Endometrial microvascular endothelial cells (primary cell): ENCODE data around the gene PSMF1. TPM values are rescaled to one million over a fixed set of nuclear protein-coding genes. Genes with fewer than 3 reads are reported as not detected.
"Not testable (repeated sequence)": the region's sequence is repeated elsewhere in the genome, so short reads cannot be mapped to it uniquely, and the experiment has no call there.

ENCODE experiments used
- in situ Hi-C: cut with HindIII; loops from 2 replicates; pipeline ENCODE4 v1.10.0; 2017; ENCODE audit warnings: low sequenced_read_pairs, low pct_unique_long_range_greater_than_20kb; ENCODE audit errors: inconsistent ontology term
- total RNA-seq: library from RNA; depleted of rRNA; stranded (reverse); fragments of >200 nt; gene quantifications from one replicate; pipeline ENCODE4 v1.2.3, GENCODE V29; 2015; ENCODE audit errors: inconsistent ontology term

The PSMF1 gene
- total RNA-seq, 1 donor from 2014 or later: 198 TPM

- in situ Hi-C loops: no loop called here
Observed at GRCh38 chr20:1205802-1206201, 87.4 kb downstream of the PSMF1 start.

DNA sequence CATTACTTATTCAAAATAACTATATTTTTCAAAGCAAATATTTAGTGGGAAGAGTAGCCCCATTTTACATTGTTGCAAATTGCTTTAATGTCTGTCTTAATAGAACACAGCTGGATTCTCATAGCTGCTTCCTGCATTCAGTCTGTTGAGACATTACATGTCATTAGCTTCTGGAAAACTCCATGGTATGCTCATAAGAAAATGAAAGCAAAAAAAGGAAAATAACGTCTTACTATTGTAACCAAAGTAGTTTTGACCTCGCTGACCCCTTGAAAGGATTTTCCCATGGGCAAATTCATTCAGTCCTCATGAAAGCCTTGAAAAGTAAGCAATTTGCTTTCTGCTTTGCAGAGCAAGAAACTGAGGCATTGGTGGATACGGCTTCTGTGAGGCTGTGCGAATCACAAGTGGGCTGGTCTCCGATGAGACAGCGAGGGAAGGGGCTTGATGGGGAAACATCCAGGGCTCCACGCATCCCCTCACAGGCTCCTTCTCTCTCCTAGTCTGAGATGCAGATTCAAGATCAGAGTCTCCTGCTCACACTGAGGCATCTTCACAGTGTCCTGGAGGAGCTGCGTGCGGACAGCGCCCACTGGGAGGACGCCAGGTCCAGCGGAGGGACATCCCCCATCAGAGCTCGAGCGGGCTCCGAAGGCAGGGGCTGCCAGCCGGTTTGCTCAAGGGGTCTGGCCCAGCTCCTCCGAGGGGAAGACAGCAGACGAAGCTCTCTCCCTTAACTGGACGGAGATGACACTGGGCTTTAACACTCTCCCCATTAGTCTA, 88.2 kb downstream of the PSMF1 start:
- in situ Hi-C loops: no loop called here

- in situ Hi-C loops: no loop called here
Observed at GRCh38 chr20:1207293-1207878, 89.0 kb downstream of the PSMF1 start.

DNA sequence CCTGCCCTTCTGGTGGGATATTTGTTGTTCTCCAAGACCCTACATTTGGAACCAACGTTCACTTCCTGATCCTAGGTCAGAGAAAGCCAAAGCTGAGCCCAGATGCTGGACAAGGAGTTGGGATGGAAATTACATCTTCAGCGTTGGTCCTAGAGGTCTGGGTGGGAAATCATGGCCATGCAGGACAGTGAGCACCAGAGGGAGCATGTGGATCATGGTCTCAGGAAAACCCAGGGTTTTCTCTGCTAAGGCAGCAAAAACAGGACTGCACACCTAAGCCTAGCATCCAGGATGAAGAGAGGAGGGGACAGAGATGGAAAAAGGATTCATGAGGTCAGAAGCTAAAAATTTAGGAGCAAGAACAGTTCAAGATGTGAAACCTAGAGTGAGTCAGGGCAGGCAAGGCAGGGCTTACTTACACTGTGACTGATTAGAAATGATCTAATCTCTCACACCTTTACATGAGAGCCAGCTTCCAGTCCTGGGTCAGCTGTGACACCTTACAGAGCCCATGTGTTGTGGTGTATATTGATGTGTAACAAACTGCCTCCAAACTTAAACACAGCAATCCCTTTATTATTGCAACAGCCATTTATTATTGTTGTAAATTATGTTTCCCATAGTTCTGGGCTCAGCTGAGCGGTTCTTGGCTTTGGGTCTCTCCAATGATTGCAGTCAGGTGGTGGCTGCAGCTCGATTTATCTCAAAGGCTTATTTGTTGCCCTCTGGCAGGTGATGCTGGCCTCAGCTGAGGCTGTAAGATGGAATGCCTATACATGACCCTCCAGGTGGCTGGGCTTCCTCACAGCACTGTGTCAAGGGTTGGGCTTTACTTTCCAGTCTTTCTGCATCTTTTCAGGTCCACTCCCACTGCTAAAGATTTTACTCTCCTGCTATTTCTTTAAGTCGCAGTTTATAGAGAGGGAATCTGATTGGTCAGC, 91.3 kb downstream of the PSMF1 start:
- in situ Hi-C loops: no loop called here

DNA sequence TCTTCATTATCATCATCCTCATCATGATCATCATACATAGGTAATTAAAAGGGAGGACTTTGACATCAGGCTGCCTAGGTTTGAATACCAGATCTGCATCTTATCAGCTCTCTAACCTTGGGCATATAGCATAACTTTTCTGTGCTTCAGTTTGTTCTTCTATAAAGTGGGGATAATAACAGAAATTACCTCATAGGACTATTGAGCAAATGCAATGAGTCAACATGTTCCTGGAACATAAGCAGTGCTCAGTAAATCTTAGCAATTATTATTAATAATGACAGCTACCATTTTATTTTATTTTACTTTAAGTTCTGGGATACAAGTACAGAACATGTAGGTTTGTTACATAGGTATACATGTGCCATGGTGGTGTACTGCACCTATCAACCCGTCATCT, 92.1 kb downstream of the PSMF1 start:
- in situ Hi-C loops: no loop called here

- in situ Hi-C loops: no loop called here
Observed at GRCh38 chr20:1212023-1212422, 93.6 kb downstream of the PSMF1 start.

DNA sequence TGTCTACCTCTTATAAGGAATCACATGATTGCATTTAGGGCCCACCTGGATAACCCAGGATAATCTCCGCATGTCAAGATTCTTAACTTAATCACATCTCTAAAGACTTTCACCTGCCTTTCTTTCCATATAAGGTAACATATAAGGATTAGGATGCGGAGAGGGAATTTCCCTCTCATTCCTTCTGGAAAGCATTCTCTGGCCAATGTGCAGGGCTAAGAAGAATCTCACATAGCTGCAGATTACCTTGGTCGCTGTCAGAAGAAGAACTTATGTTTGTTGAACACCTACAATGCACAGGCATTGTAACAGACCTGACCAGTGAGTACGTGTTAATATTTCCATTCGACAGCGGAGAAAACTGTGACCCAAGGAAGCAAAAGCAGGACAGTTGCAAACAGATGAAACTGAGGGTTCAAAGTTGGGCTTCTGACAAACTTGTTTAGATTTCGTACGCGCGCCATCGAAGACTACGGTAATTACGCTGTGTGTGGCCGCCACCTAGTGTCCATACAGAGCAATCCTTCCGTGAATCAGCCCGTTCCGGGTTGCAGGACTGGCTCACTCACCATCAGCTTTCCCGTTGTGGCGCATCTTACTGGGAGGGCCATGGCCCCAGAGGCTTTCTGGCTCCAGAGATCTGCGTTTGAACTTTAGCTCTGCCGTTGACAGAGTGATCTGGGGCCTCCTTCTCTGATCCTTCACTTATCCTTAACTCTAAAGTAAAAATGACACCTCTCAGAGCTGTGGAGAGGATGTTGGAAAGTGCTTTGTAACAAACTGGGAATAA, 94.4 kb downstream of the PSMF1 start:
- in situ Hi-C loops: no loop called here

- in situ Hi-C loops: no loop called here
Observed at GRCh38 chr20:1214838-1215261, 96.4 kb downstream of the PSMF1 start.

GRCh38 chr20:1215386-1216170, 97.2 kb downstream of the PSMF1 start:
- in situ Hi-C loops: no loop called here

- in situ Hi-C loops: not testable (repeated sequence)
Observed at GRCh38 chr20:1216527-1217427, 98.4 kb downstream of the PSMF1 start.

Other genes with a start within 250 kb of the PSMF1 start
- gene ANGPT4, start 202.3 kb upstream of the PSMF1 start, total RNA-seq: not detected
- gene RSPO4, start 116.3 kb upstream of the PSMF1 start, total RNA-seq: not detected
- gene TMEM74B, start 66.4 kb downstream of the PSMF1 start, total RNA-seq: not detected
- gene C20orf202, start 84.9 kb downstream of the PSMF1 start, total RNA-seq: not detected
- not detected for gene RAD21L1, start 107.4 kb downstream of the PSMF1 start, total RNA-seq
- 11.9 TPM for gene SNPH, start 147.7 kb downstream of the PSMF1 start, total RNA-seq
- gene SDCBP2, start 210.5 kb downstream of the PSMF1 start, total RNA-seq: 16.6 TPM